Endodermal cell (in vitro differentiated cells): ENCODE results near the gene PPP1R12B. TPM values are rescaled to one million over a fixed set of nuclear protein-coding genes. Genes with fewer than 3 reads are reported as not detected.

Experiments used
- DNase-seq: peaks from one replicate; pipeline ENCODE4 v3.0.0-alpha.2; 2017
- H3K27ac ChIP-seq: 2 replicates; pipeline ENCODE4 v1.5.1; 2013; ENCODE audit warnings: mild to moderate bottlenecking, low read depth, low read length, moderate library complexity
- H3K27me3 ChIP-seq: 2 replicates; pipeline ENCODE4 v1.6.1; 2013; ENCODE audit warnings: mild to moderate bottlenecking, low read length, moderate library complexity; ENCODE audit not compliant: insufficient read depth, control insufficient read depth, poor library complexity, severe bottlenecking
- H3K36me3 ChIP-seq: 2 replicates; pipeline ENCODE4 v1.7.0; 2013; ENCODE audit warnings: mild to moderate bottlenecking, low read length, moderate library complexity; ENCODE audit not compliant: control insufficient read depth, insufficient read depth
- H3K4me1 ChIP-seq: one replicate; pipeline ENCODE4 v1.7.0; 2013; ENCODE audit warnings: low read length; ENCODE audit not compliant: control insufficient read depth, insufficient read depth
- H3K4me3 ChIP-seq: 2 replicates; pipeline ENCODE4 v1.5.1; 2013; ENCODE audit warnings: mild to moderate bottlenecking, low read length, moderate library complexity
- H3K9ac ChIP-seq: 2 replicates; pipeline ENCODE4 v1.6.1; 2013; ENCODE audit warnings: mild to moderate bottlenecking, low read length, moderate library complexity; ENCODE audit not compliant: poor library complexity, severe bottlenecking; ENCODE audit errors: extremely low read depth
- H3K9me3 ChIP-seq: 2 replicates; pipeline ENCODE4 v1.6.1; 2013; ENCODE audit warnings: mild to moderate bottlenecking, low read length, moderate library complexity; ENCODE audit not compliant: control insufficient read depth
- H3K27ac Mint-ChIP-seq: 2 replicates; pipeline ENCODE4 v1.8.0; 2020; ENCODE audit warnings: mixed read lengths
- H3K27me3 Mint-ChIP-seq: 2 replicates; pipeline ENCODE4 v1.8.0; 2021; ENCODE audit warnings: mild to moderate bottlenecking, mixed read lengths; ENCODE audit not compliant: insufficient read depth
- H3K36me3 Mint-ChIP-seq: 2 replicates; pipeline ENCODE4 v1.8.0; 2020; ENCODE audit warnings: low read depth, mixed read lengths
- H3K4me1 Mint-ChIP-seq: 2 replicates; pipeline ENCODE4 v1.8.0; 2020; ENCODE audit warnings: mixed read lengths
- H3K4me3 Mint-ChIP-seq: 2 replicates; pipeline ENCODE4 v1.8.0; 2020; ENCODE audit warnings: mild to moderate bottlenecking, moderate library complexity, mixed read lengths
- H3K9me3 Mint-ChIP-seq: 2 replicates; pipeline ENCODE4 v1.8.0; 2020; ENCODE audit warnings: mild to moderate bottlenecking, mixed read lengths
- CTCF ChIP-seq: fragments of 200-600 bp; sonication (generic); conservative IDR thresholded peaks from 2 replicates; pipeline ENCODE4 v1.5.0; 2021; ENCODE audit warnings: antibody characterized with exemption, mild to moderate bottlenecking
- WGBS, 2 experiments: methylation state at CpG; one replicate each; pipeline versions ENCODE4 v1.1.5 to v1.1.7; 2013; ENCODE audit warnings: missing lambda C conversion rate in 2 of 2, mixed read lengths in 1 of 2; ENCODE audit not compliant: insufficient coverage in 1 of 2, insufficient read length in 1 of 2; 5-methylcytosine and 5-hydroxymethylcytosine counted together
- total RNA-seq, 2 donors: library from RNA; stranded (reverse); fragmentation: NEBNext Ultra II Directional in 1 of 2; extraction: Animal tissue kit (Norgen Biotek cat#: 25700) in 1 of 2; gene quantifications; 2 replicates in 1 of 2; 3 replicates in 1 of 2; pipeline ENCODE4 v1.2.1, GENCODE V29; 2021

PPP1R12B gene
- total RNA-seq, 2 donors from 2014 or later: 19.2 to 20.3 TPM

- no peaks in the 10 kb centered on the region for H3K9me3 Mint-ChIP-seq
Measured at GRCh38 chr1:202305168-202305567, 43.3 kb upstream of the PPP1R12B start.

DNA sequence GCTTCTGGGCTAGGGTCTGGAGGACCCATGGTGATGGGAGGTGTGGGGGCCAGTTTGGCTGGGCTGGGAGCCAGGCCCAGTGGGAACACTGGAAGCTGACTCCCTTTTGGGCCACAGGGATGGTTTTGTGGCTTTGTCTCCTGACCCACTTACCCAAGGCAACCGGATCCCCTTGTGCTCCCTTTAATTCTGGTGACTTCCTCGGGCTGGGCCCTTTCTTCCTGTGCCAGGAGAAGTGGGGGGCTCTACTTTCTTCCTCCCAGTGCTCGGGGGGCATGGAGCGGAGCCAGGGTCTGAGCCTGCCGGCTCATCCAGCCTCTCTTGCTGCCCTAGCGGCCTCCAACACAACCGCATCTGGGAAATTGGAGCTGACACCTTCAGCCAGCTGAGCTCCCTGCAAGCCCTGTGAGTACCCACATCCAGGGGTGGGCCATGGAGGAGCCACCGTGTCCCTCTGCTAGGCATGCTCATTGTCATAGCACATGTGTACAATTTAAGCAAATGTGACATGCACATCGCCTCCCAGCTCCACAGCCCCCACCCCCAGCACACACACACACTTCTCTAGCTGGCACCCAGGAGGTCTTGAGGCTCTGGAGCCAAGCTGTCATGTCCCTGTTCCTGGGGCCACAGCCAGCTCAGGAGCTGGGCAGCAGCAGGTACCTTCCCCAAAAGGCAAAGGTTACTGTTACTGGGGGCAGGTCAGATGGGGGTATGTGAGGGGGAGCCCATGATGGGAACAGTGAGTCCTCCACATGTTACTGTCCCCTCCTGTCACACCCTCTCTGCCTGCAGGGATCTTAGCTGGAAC is 41.8 kb upstream of the PPP1R12B start:
- WGBS, 2 experiments: 95 to 97% methylated on average over 6 to 9 of the region's 9 CpGs
- no peak for TF ChIP-seq CTCF
- Histone ChIP-seq H3K4me3 (no peak overlapping the region), H3K27me3 (no peaks in the 10 kb centered on the region), H3K27ac (no peak overlapping the region), H3K36me3 (no peaks in the 10 kb centered on the region), H3K9me3 (no peaks in the 10 kb centered on the region), H3K4me1 (no peaks in the 10 kb centered on the region), H3K9ac (no peak overlapping the region)
- Mint-ChIP-seq H3K4me1 (no peaks in the 10 kb centered on the region), H3K27ac (no peak overlapping the region), H3K9me3 (no peaks in the 10 kb centered on the region), H3K4me3 (no peak overlapping the region), H3K27me3 (peaks cover 3% of the 10 kb centered on the region), H3K36me3 (no peaks in the 10 kb centered on the region)
- DNase-seq: no peak

More at GRCh38 chr1:202305168-202305567, 43.3 kb upstream of the PPP1R12B start:
- no peak for TF ChIP-seq CTCF
- H3K36me3 Mint-ChIP-seq: no peaks in the 10 kb centered on the region
- H3K27me3 Mint-ChIP-seq: peaks cover 3% of the 10 kb centered on the region
- no peaks in the 10 kb centered on the region for H3K4me1 Mint-ChIP-seq
- Histone ChIP-seq H3K27ac (no peak overlapping the region), H3K4me1 (no peaks in the 10 kb centered on the region), H3K4me3 (no peak overlapping the region), H3K9ac (no peak overlapping the region), H3K27me3 (no peaks in the 10 kb centered on the region), H3K9me3 (no peaks in the 10 kb centered on the region), H3K36me3 (no peaks in the 10 kb centered on the region)
- no peak for DNase-seq
- no peak overlapping the region for H3K27ac Mint-ChIP-seq
- H3K4me3 Mint-ChIP-seq: no peak overlapping the region
- 100% methylated on average over 1 of the region's 1 CpG; no CpG with 5 or more reads in 1 of the 2 experiments for WGBS, 2 experiments

- Mint-ChIP-seq H3K27me3 (peaks cover 1% of the 10 kb centered on the region), H3K9me3 (no peaks in the 10 kb centered on the region)
Measured at GRCh38 chr1:202310071-202310725, 38.3 kb upstream of the PPP1R12B start.

More at GRCh38 chr1:202310071-202310725, 38.3 kb upstream of the PPP1R12B start:
- no peak for DNase-seq
- no peak overlapping the region for H3K4me3 ChIP-seq
- no peaks in the 10 kb centered on the region for H3K27me3 ChIP-seq
- Mint-ChIP-seq H3K4me3 (no peak overlapping the region), H3K36me3 (no peaks in the 10 kb centered on the region), H3K27ac (no peak overlapping the region), H3K4me1 (no peaks in the 10 kb centered on the region)
- no peak for TF ChIP-seq CTCF
- H3K27ac ChIP-seq: no peak overlapping the region
- no peak overlapping the region for H3K9ac ChIP-seq
- H3K9me3 ChIP-seq: no peaks in the 10 kb centered on the region
- H3K4me1 ChIP-seq: no peaks in the 10 kb centered on the region
- H3K36me3 ChIP-seq: no peaks in the 10 kb centered on the region
